ENCODE data around the gene OR51A7. TPM values are rescaled to one million over a fixed set of nuclear protein-coding genes. Genes with fewer than 3 reads are reported as not detected.

Gene OR51A7
- total and polyA plus RNA-seq, 2 of the 8 experiments (the other 6 are each of a cell fraction or from before 2014, with no cell fraction given): not detected

DNA sequence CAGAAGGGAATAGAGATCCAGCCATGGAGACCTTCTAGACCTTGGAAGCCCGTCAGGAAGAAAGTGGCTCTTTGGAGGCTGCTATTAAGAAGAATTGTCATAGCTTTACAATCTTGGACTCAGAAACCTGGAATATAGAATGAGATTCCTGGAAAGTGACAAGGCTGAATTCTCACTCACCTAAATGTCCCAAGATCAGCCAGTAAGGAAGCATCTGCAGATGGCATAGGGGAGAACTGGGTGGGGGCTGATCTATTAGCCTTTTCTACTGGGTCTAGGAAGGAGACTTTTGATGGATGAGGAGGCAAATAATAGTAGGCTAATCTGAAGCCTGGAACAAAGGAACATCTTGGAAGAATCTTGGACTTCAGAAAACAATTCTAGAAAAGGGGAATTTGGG, 20.7 kb downstream of the OR51A7 start, which contains the start of gene OR51G1:
OR51G1 (minus strand) TSS at position 101 of the 400 bp plus-strand sequence; CDS start at position 101, 0 bp downstream.
- no peaks in the 10 kb centered on the region for H3K4me1 ChIP-seq (replicated peaks in 1 of 4; ENCODE audit: control insufficient read depth in 3 of 4, insufficient read depth in 4 of 4, low read length in 3 of 4)
- H2BK5ac ChIP-seq (ENCODE audit: low read depth, low read length): no peak within 1 kb of the TSS
- H3K4ac ChIP-seq (replicated peaks; ENCODE audit: insufficient read length, low read depth, low read length): no peak within 1 kb of the TSS
- no peak within 1 kb of the TSS for H2BK15ac ChIP-seq (ENCODE audit: low read length)
- no peaks in the 10 kb centered on the region for H3K9me3 ChIP-seq (ENCODE audit: insufficient read depth in 2 of 2, low read depth in 1 of 2, low read length in 1 of 2)
- H2BK12ac ChIP-seq (ENCODE audit: low read depth, low read length): no peak within 1 kb of the TSS
- no peaks in the 10 kb centered on the region for H3K23me2 ChIP-seq (ENCODE audit: low read depth, low read length)
- H3K79me1 ChIP-seq (ENCODE audit: low read depth, low read length): no peaks in the 10 kb centered on the region
- WGBS, 2 experiments (ENCODE audit: extremely low coverage in 1 of 2, insufficient coverage in 1 of 2, insufficient read length in 1 of 2, insufficient replicate concordance in 2 of 2, low coverage in 1 of 2, low lambda C conversion rate in 2 of 2, missing lambda C conversion rate in 1 of 2): 92% methylated on average over 1 of the region's 1 CpG; no CpG with 5 or more reads in 1 of the 2 experiments
- H3K27ac ChIP-seq (ENCODE audit: low read depth, low read length): no peak within 1 kb of the TSS
- H3K18ac ChIP-seq (ENCODE audit: extremely low read depth, low read length): no peak within 1 kb of the TSS
- FAIRE-seq: no peak
- H3K14ac ChIP-seq (ENCODE audit: insufficient read length): no peak within 1 kb of the TSS
- H4K20me1 ChIP-seq (replicated peaks in 1 of 2; ENCODE audit: control insufficient read depth in 1 of 2, insufficient read depth in 2 of 2, low read length in 2 of 2): peaks cover 0 to 1% of the 10 kb centered on the region in 2 experiments
- H3K79me2 ChIP-seq (ENCODE audit: control insufficient read depth in 1 of 2, insufficient read depth in 2 of 2, low read length in 2 of 2): no peaks in the 10 kb centered on the region
- H2AFZ ChIP-seq (ENCODE audit: low read length): no peak within 1 kb of the TSS
- no peak within 1 kb of the TSS for H4K91ac ChIP-seq (replicated peaks; ENCODE audit: insufficient read length, low read length)
- no peak for TF ChIP-seq TBP (IDR thresholded peaks at IDR 0.05; ENCODE audit: low read depth, low read length)
- TF ChIP-seq RFX5 (IDR thresholded peaks at IDR 0.05; ENCODE audit: borderline replicate concordance, low read depth, low read length): no peak
- TF ChIP-seq MAFK (IDR thresholded peaks at IDR 0.05; ENCODE audit: low read depth, low read length): no peak
- TF ChIP-seq YY1 (IDR thresholded peaks at IDR 0.05; ENCODE audit: low read depth, low read length): no peak
- TF ChIP-seq, protein P1, sequence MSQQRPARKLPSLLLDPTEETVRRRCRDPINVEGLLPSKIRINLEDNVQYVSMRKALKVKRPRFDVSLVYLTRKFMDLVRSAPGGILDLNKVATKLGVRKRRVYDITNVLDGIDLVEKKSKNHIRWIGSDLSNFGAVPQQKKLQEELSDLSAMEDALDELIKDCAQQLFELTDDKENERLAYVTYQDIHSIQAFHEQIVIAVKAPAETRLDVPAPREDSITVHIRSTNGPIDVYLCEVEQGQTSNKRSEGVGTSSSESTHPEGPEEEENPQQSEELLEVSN (IDR thresholded peaks at IDR 0.05): no peak
- TF ChIP-seq GTF2F1 (IDR thresholded peaks at IDR 0.05; ENCODE audit: borderline replicate concordance, low read depth, low read length): no peak
- TF ChIP-seq SP1 (IDR thresholded peaks at IDR 0.05; ENCODE audit: low read depth, low read length): no peak
- no peak for TF ChIP-seq TAF7 (optimal IDR thresholded peaks at IDR 0.05; ENCODE audit: borderline replicate concordance, low read depth, low read length)
- no peak for TF ChIP-seq KDM1A (IDR thresholded peaks at IDR 0.05; ENCODE audit: borderline replicate concordance, low read length)
- no peak within 1 kb of the TSS for H3K4me2 ChIP-seq (ENCODE audit: insufficient read depth in 1 of 2, low read depth in 2 of 2, low read length in 2 of 2)
- H3K23ac ChIP-seq (ENCODE audit: insufficient read length): no peak within 1 kb of the TSS
- no peak within 1 kb of the TSS for H3K4me3 ChIP-seq (ENCODE audit: extremely low read depth in 1 of 4, insufficient read depth in 2 of 4, low read depth in 3 of 4, low read length in 4 of 4)
- no peak within 1 kb of the TSS for H2AK5ac ChIP-seq (ENCODE audit: low read depth, low read length)
- H2BK120ac ChIP-seq (replicated peaks; ENCODE audit: low read depth, low read length): no peak within 1 kb of the TSS
- no peaks in the 10 kb centered on the region for H3K36me3 ChIP-seq (ENCODE audit: control insufficient read depth in 2 of 4, insufficient read depth in 4 of 4, low read length in 3 of 4)
- no peak for DNase-seq (ENCODE audit: low read depth in 1 of 2, low spot score in 2 of 2)
- no peak within 1 kb of the TSS for H3K9ac ChIP-seq (replicated peaks in 1 of 4; ENCODE audit: extremely low read depth in 1 of 4, low read depth in 3 of 4, low read length in 3 of 4)
- no peak within 1 kb of the TSS for H3K56ac ChIP-seq (replicated peaks; ENCODE audit: insufficient read length, low read depth, low read length)
- H3K27me3 ChIP-seq (replicated peaks in 1 of 4; ENCODE audit: control insufficient read depth in 3 of 4, extremely low read depth in 1 of 4, insufficient read depth in 3 of 4, low read length in 3 of 4): no peaks in the 10 kb centered on the region
- ChIA-PET POLR2A (ENCODE audit: partially characterized antibody) (no interaction called here), CTCF (ENCODE audit: partially characterized antibody) (no interaction called here)
- no peak within 1 kb of the TSS for H2BK20ac ChIP-seq (ENCODE audit: low read length)
- no peak within 1 kb of the TSS for H4K5ac ChIP-seq (ENCODE audit: insufficient read length, low read depth, low read length)
- no peak within 1 kb of the TSS for H4K8ac ChIP-seq (ENCODE audit: extremely low read depth, insufficient read depth, low read length)

Data from H1 (cell line).